ENCODE results near the gene EID1.

DNA sequence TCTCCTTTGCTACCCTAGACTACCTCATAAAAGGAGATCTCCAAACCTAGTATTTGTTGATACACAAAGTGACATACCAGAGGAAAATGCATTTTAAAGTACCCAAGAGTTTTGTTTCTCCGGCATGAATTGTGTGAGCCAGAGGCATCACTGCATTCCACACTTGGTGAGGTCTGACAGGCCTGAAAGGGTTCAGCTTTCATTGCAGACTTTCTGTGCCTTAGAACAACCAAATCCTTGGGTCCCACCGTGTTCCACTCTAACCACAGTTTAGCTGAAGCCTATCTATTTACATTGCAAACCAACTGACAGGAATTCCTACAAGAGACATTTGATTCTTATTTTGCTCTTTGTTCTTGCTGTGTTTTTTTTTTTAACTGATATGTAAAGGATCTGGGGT lies 21.0 kb upstream of the EID1 start:
- TF ChIP-seq, protein P1, sequence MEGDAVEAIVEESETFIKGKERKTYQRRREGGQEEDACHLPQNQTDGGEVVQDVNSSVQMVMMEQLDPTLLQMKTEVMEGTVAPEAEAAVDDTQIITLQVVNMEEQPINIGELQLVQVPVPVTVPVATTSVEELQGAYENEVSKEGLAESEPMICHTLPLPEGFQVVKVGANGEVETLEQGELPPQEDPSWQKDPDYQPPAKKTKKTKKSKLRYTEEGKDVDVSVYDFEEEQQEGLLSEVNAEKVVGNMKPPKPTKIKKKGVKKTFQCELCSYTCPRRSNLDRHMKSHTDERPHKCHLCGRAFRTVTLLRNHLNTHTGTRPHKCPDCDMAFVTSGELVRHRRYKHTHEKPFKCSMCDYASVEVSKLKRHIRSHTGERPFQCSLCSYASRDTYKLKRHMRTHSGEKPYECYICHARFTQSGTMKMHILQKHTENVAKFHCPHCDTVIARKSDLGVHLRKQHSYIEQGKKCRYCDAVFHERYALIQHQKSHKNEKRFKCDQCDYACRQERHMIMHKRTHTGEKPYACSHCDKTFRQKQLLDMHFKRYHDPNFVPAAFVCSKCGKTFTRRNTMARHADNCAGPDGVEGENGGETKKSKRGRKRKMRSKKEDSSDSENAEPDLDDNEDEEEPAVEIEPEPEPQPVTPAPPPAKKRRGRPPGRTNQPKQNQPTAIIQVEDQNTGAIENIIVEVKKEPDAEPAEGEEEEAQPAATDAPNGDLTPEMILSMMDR (IDR thresholded peaks at IDR 0.05; ENCODE audit: borderline replicate concordance, extremely low read depth, low read length, poor library complexity, severe bottlenecking) = no peak
- TF ChIP-seq EZH2 (IDR thresholded peaks at IDR 0.05; ENCODE audit: borderline replicate concordance, low read depth, low read length, severe bottlenecking) = no peak

All from DND-41 (cell line).